ENCODE measurements around the gene SCARF2. TPM values are rescaled to one million over a fixed set of nuclear protein-coding genes. Genes with fewer than 3 reads are reported as not detected.

Gene SCARF2
- total and polyA plus RNA-seq, 2 of the 13 experiments (the other 11 are each of a cell fraction or from before 2014, with no cell fraction given): 3.3 to 6.2 TPM

DNA sequence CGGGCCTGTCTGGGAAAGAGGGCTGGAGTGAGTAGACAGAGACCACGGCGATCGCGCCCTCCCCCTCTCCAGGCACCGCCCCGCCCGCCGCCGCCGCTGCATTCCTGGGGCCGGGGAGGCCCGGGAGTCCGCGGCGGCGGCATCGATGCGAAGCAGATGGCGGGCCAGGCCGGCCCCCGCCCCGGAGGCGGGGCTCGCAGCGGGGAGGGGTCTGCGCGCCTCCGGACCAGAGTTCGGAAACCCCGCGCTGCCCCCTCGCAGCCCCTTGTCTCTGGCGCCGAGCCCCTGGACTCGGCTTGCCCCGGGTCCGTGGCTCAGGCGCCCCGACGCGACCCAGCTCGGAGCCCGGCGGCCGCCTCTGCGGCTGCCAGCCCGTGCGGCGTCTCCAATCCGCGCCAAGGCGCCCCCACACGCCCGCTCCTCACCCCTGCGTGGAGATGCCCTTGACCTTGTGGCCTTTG lies 1.3 kb downstream of the SCARF2 start (continued):
- no peak for TF ChIP-seq HNF1A (IDR thresholded peaks at IDR 0.05; ENCODE audit: low read depth)
- no peak for TF ChIP-seq HNF1A (CRISPR knock-in tag; IDR thresholded peaks at IDR 0.05; ENCODE audit: borderline replicate concordance)
- no peak for TF ChIP-seq SOX6 (IDR thresholded peaks at IDR 0.05)
- no peak for TF ChIP-seq SOX6 (CRISPR knock-in tag; IDR thresholded peaks at IDR 0.05)
- TF ChIP-seq HINFP (CRISPR knock-in tag; IDR thresholded peaks at IDR 0.05; ENCODE audit: low read depth): no peak
- TF ChIP-seq ZNF616 (CRISPR knock-in tag; IDR thresholded peaks at IDR 0.05; ENCODE audit: low read depth): no peak
- TF ChIP-seq HNRNPK (IDR thresholded peaks at IDR 0.05; ENCODE audit: low read depth, low read length, poor library complexity, severe bottlenecking): peak; percentile 9
- no peak for TF ChIP-seq ZNF891 (CRISPR knock-in tag; IDR thresholded peaks at IDR 0.05)
- TF ChIP-seq MIER3 (CRISPR knock-in tag; IDR thresholded peaks at IDR 0.05; ENCODE audit: borderline replicate concordance): no peak
- TF ChIP-seq, protein P1, sequence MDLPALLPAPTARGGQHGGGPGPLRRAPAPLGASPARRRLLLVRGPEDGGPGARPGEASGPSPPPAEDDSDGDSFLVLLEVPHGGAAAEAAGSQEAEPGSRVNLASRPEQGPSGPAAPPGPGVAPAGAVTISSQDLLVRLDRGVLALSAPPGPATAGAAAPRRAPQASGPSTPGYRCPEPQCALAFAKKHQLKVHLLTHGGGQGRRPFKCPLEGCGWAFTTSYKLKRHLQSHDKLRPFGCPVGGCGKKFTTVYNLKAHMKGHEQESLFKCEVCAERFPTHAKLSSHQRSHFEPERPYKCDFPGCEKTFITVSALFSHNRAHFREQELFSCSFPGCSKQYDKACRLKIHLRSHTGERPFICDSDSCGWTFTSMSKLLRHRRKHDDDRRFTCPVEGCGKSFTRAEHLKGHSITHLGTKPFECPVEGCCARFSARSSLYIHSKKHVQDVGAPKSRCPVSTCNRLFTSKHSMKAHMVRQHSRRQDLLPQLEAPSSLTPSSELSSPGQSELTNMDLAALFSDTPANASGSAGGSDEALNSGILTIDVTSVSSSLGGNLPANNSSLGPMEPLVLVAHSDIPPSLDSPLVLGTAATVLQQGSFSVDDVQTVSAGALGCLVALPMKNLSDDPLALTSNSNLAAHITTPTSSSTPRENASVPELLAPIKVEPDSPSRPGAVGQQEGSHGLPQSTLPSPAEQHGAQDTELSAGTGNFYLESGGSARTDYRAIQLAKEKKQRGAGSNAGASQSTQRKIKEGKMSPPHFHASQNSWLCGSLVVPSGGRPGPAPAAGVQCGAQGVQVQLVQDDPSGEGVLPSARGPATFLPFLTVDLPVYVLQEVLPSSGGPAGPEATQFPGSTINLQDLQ (CRISPR knock-in tag; IDR thresholded peaks at IDR 0.05): 0 out of 2 replicates have a peak, but pooled peaks have one; percentile 45
- TF ChIP-seq ZNF180 (CRISPR knock-in tag; IDR thresholded peaks at IDR 0.05; ENCODE audit: borderline replicate concordance, low read depth): no peak
- TF ChIP-seq ZNF598 (CRISPR knock-in tag; IDR thresholded peaks at IDR 0.05; ENCODE audit: borderline replicate concordance): no peak
- no peak for TF ChIP-seq SNAI1 (CRISPR knock-in tag; IDR thresholded peaks at IDR 0.05; ENCODE audit: borderline replicate concordance)
- TF ChIP-seq, protein P2, sequence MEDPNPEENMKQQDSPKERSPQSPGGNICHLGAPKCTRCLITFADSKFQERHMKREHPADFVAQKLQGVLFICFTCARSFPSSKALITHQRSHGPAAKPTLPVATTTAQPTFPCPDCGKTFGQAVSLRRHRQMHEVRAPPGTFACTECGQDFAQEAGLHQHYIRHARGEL (CRISPR knock-in tag; IDR thresholded peaks at IDR 0.05): no peak
- TF ChIP-seq PTBP1 (IDR thresholded peaks at IDR 0.05; ENCODE audit: low read depth, low read length, poor library complexity, severe bottlenecking): no peak
- TF ChIP-seq RORA (CRISPR knock-in tag; IDR thresholded peaks at IDR 0.05): no peak
- TF ChIP-seq TEAD3 (CRISPR knock-in tag; optimal IDR thresholded peaks at IDR 0.05; ENCODE audit: borderline replicate concordance): peak; percentile 57
- TF ChIP-seq ZNF770 (CRISPR knock-in tag; IDR thresholded peaks at IDR 0.05): peak; percentile 53; the same call in 1 of the 2 replicates
- no peak for TF ChIP-seq SOX13 (IDR thresholded peaks at IDR 0.05)
- no peak for TF ChIP-seq SOX13 (CRISPR knock-in tag; conservative IDR thresholded peaks at IDR 0.05 in 1 of 2, IDR thresholded peaks at IDR 0.05 in 1 of 2)

Data from HepG2 (cell line).